HepG2 (cell line): Measurements from ENCODE around the gene RNH1. TPM values are rescaled to one million over a fixed set of nuclear protein-coding genes. Genes with fewer than 3 reads are reported as not detected.

Experiments
- ATF6 ChIP-seq: sonication (generic); formaldehyde crosslinking; conservative IDR thresholded peaks from 2 replicates; pipeline ENCODE4 v1.4.0; 2020; ENCODE audit warnings: missing genetic modification reagents
- GMEB1 ChIP-seq: sonication (generic); formaldehyde crosslinking; IDR thresholded peaks from 2 replicates; pipeline ENCODE4 v1.5.1; 2020; ENCODE audit warnings: missing genetic modification reagents, mild to moderate bottlenecking, borderline replicate concordance
- HNF1B ChIP-seq: sonication (generic); formaldehyde crosslinking; IDR thresholded peaks from 2 replicates; pipeline ENCODE4 v1.5.1; 2020; ENCODE audit warnings: mild to moderate bottlenecking, moderate library complexity, missing genetic modification reagents
- MEIS2 ChIP-seq: sonication (generic); formaldehyde crosslinking; IDR thresholded peaks from 2 replicates; pipeline ENCODE4 v1.9.0; 2021; ENCODE audit warnings: mild to moderate bottlenecking, missing genetic modification reagents
- MIER2 ChIP-seq: IDR thresholded peaks from 2 replicates; pipeline ENCODE4 v1.6.1; 2016; ENCODE audit warnings: missing biosample characterization, missing genetic modification reagents
- MNT ChIP-seq: fragments of 450-650 bp; IDR thresholded peaks from 2 replicates; pipeline ENCODE4 v1.6.1; 2016
- SNRNP70 ChIP-seq: fragments of 200-400 bp; formaldehyde crosslinking; IDR thresholded peaks from 2 replicates; pipeline ENCODE4 v1.6.1; 2017; ENCODE audit warnings: mild to moderate bottlenecking, low read depth, low read length, moderate library complexity
- XRCC5 ChIP-seq: fragments of 200-400 bp; formaldehyde crosslinking; optimal IDR thresholded peaks from 2 replicates; pipeline ENCODE3; 2017; ENCODE audit warnings: mild to moderate bottlenecking, low read length
- ZBTB26 ChIP-seq: IDR thresholded peaks from 2 replicates; pipeline ENCODE4 v1.6.1; 2016; ENCODE audit warnings: missing compliant biosample characterization, missing genetic modification reagents, borderline replicate concordance
- ZFP36 ChIP-seq: fragments of 150-350 bp; IDR thresholded peaks from 2 replicates; pipeline ENCODE4 v1.6.1; 2018; ENCODE audit warnings: borderline replicate concordance, low read length, low read depth; ENCODE audit not compliant: partially characterized antibody
- ZFP41 ChIP-seq: sonication (generic); formaldehyde crosslinking; IDR thresholded peaks from 2 replicates; pipeline ENCODE4 v1.4.0; 2020; ENCODE audit warnings: mild to moderate bottlenecking, missing genetic modification reagents, borderline replicate concordance
- ZFP82 ChIP-seq: sonication (generic); formaldehyde crosslinking; IDR thresholded peaks from 2 replicates; pipeline ENCODE4 v1.5.1; 2020; ENCODE audit warnings: mild to moderate bottlenecking, missing genetic modification reagents, borderline replicate concordance
- ZMYM2 ChIP-seq: sonication (generic); formaldehyde crosslinking; IDR thresholded peaks from 2 replicates; pipeline ENCODE4 v1.8.0; 2022; ENCODE audit warnings: mild to moderate bottlenecking, missing genetic modification reagents
- ZNF260 ChIP-seq: sonication (generic); formaldehyde crosslinking; IDR thresholded peaks from 2 replicates; pipeline ENCODE4 v1.4.0; 2020; ENCODE audit warnings: missing genetic modification reagents, low read depth, mild to moderate bottlenecking, borderline replicate concordance
- ZNF331 ChIP-seq: sonication (generic); formaldehyde crosslinking; IDR thresholded peaks from 2 replicates; pipeline ENCODE4 v1.4.0; 2020; ENCODE audit warnings: missing genetic modification reagents
- ZNF33B ChIP-seq: sonication (generic); formaldehyde crosslinking; IDR thresholded peaks from 2 replicates; pipeline ENCODE4 v1.5.1; 2020; ENCODE audit warnings: mild to moderate bottlenecking, missing genetic modification reagents
- ZNF530 ChIP-seq: sonication (generic); formaldehyde crosslinking; IDR thresholded peaks from 2 replicates; pipeline ENCODE4 v1.5.0; 2020; ENCODE audit warnings: low read depth, mild to moderate bottlenecking, missing genetic modification reagents
- ZNF691 ChIP-seq: sonication (generic); formaldehyde crosslinking; IDR thresholded peaks from 2 replicates; pipeline ENCODE4 v1.4.0; 2020; ENCODE audit warnings: missing genetic modification reagents, low read depth, mild to moderate bottlenecking, borderline replicate concordance
- ZNF781 ChIP-seq: sonication (generic); formaldehyde crosslinking; IDR thresholded peaks from 2 replicates; pipeline ENCODE4 v1.5.1; 2020; ENCODE audit warnings: borderline replicate concordance, mild to moderate bottlenecking, missing genetic modification reagents; ENCODE audit errors: not compliant biosample characterization
- polyA plus RNA-seq, 8 experiments: library from polyadenylated mRNA; depleted of rRNA in 3 of 8; stranded (reverse) in 7 of 8; unstranded in 1 of 8; fragments of >200 nt; fragmentation: Illumina TruSeq in 4 of 8; extraction: Trizol in 4 of 8; gene quantifications; 2 replicates each; pipeline versions ENCODE4 v1.2.1 to v1.2.3, GENCODE V29; 2011 to 2016; ENCODE audit warnings: low read depth in 4 of 8, missing spikeins in 1 of 8, mixed read lengths in 1 of 8; ENCODE audit not compliant: insufficient read depth in 1 of 8
- total RNA-seq, 5 experiments: library from RNA; depleted of rRNA; stranded (reverse); fragments of >200 nt; fragmentation: Illumina TruSeq; extraction: Trizol; gene quantifications; 2 replicates each; pipeline ENCODE4 v1.2.3, GENCODE V29; 2016; ENCODE audit warnings: low read depth in 1 of 5

RNH1 gene
- total and polyA plus RNA-seq, 2 of the 13 experiments (the other 11 are each of a cell fraction or from before 2014, with no cell fraction given), result 36.0 to 74.1 TPM

GRCh38 chr11:450809-451451 lies 56.1 kb downstream of the RNH1 start (continued):
- no peak for TF ChIP-seq GMEB1 (CRISPR knock-in tag)
- TF ChIP-seq ZFP36, result no peak
- no peak for TF ChIP-seq SNRNP70
- TF ChIP-seq ZNF781 (CRISPR knock-in tag), result no peak
- TF ChIP-seq ZBTB26 (CRISPR knock-in tag), result no peak
- no peak for TF ChIP-seq ZNF691 (CRISPR knock-in tag)
- TF ChIP-seq HNF1B (CRISPR knock-in tag), result no peak; the same call in 1 of the 2 replicates
- TF ChIP-seq MIER2, result no peak
- TF ChIP-seq ZNF33B, result no peak
- TF ChIP-seq ZMYM2 (CRISPR knock-in tag), result no peak
- no peak for TF ChIP-seq ZFP82
- 0 out of 2 replicates have a peak, but pooled peaks have one; percentile 1 for TF ChIP-seq MEIS2 (CRISPR knock-in tag)
- TF ChIP-seq ZNF331 (CRISPR knock-in tag), result no peak; the same call in 1 of the 2 replicates
- no peak for TF ChIP-seq ZNF530
- 0 out of 2 replicates have a peak, but pooled peaks have one; percentile 56 for TF ChIP-seq ZNF260 (CRISPR knock-in tag)
- 0 out of 2 replicates have a peak, but pooled peaks have one; percentile 57 for TF ChIP-seq ZFP41 (CRISPR knock-in tag)
- peak; percentile 91 for TF ChIP-seq MNT
- no peak for TF ChIP-seq ATF6 (CRISPR knock-in tag)
- no peak for TF ChIP-seq XRCC5
